ENCODE results near the gene PODXL. TPM values are rescaled to one million over a fixed set of nuclear protein-coding genes. Genes with fewer than 3 reads are reported as not detected.

Gene PODXL
- total RNA-seq, 1 experiment from 2014 or later: 1.5 TPM

GRCh38 chr7:131578602-131579001 is 22.2 kb upstream of the PODXL start:
- H3K4me3 ChIP-seq (ENCODE audit: low read length): no peak overlapping the region
- H3K27ac ChIP-seq (ENCODE audit: low read length): no peak overlapping the region
- no peak for DNase-seq
- no peak overlapping the region for H3K4me2 ChIP-seq (ENCODE audit: low read depth, low read length, poor library complexity, severe bottlenecking)
- no peaks in the 10 kb centered on the region for H3K4me1 ChIP-seq (ENCODE audit: low read length)
- no peaks in the 10 kb centered on the region for H3K27me3 ChIP-seq (ENCODE audit: low read length)
- no peaks in the 10 kb centered on the region for H3K79me2 ChIP-seq (ENCODE audit: low read length)
- no peaks in the 10 kb centered on the region for H3K9me2 ChIP-seq (replicated peaks; ENCODE audit: insufficient read depth, low read length)
- H3K36me3 ChIP-seq (ENCODE audit: insufficient read depth, low read length): no peaks in the 10 kb centered on the region
- H3K9ac ChIP-seq (ENCODE audit: low read length): no peak overlapping the region
- H3K9me3 ChIP-seq (ENCODE audit: low read length): no peaks in the 10 kb centered on the region
- no peak overlapping the region for H2AFZ ChIP-seq (ENCODE audit: low read length)
- H4K20me1 ChIP-seq (ENCODE audit: insufficient read depth, low read depth, low read length): no peaks in the 10 kb centered on the region

DNA sequence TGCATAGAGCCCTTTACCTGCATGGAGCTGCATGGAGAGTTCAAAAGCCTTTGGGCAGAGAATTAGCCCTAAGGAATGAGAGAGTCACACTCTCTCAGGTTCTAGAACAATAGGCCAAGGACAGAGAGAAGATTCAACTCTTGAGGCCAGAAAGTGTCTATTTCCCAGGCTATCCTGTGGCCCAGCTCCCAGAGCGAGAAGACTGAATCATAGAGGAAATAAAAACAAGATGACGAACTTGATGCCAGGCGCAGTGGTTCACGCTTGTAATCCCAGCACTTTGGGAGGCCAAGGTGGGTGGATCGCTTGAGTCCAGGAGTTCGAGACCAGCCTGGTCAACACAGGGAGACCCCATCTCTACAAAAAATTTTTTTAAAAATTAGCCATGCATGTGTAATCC is 18.3 kb upstream of the PODXL start:
- no peak overlapping the region for H2AFZ ChIP-seq (ENCODE audit: low read length)
- H3K27me3 ChIP-seq (ENCODE audit: low read length): no peaks in the 10 kb centered on the region
- H3K9ac ChIP-seq (ENCODE audit: low read length): no peak overlapping the region
- H3K9me3 ChIP-seq (ENCODE audit: low read length): no peaks in the 10 kb centered on the region
- no peaks in the 10 kb centered on the region for H3K9me2 ChIP-seq (replicated peaks; ENCODE audit: insufficient read depth, low read length)
- no peak overlapping the region for H3K27ac ChIP-seq (ENCODE audit: low read length)
- H3K36me3 ChIP-seq (ENCODE audit: insufficient read depth, low read length): no peaks in the 10 kb centered on the region
- DNase-seq: no peak
- no peak overlapping the region for H3K4me2 ChIP-seq (ENCODE audit: low read depth, low read length, poor library complexity, severe bottlenecking)
- no peaks in the 10 kb centered on the region for H4K20me1 ChIP-seq (ENCODE audit: insufficient read depth, low read depth, low read length)
- no peak overlapping the region for H3K4me3 ChIP-seq (ENCODE audit: low read length)
- no peaks in the 10 kb centered on the region for H3K4me1 ChIP-seq (ENCODE audit: low read length)
- H3K79me2 ChIP-seq (ENCODE audit: low read length): no peaks in the 10 kb centered on the region

- no peak for DNase-seq
- H3K9me2 ChIP-seq (replicated peaks; ENCODE audit: insufficient read depth, low read length): no peaks in the 10 kb centered on the region
- no peaks in the 10 kb centered on the region for H3K9me3 ChIP-seq (ENCODE audit: low read length)
- no peaks in the 10 kb centered on the region for H3K27me3 ChIP-seq (ENCODE audit: low read length)
- H3K79me2 ChIP-seq (ENCODE audit: low read length): no peaks in the 10 kb centered on the region
- no peaks in the 10 kb centered on the region for H3K36me3 ChIP-seq (ENCODE audit: insufficient read depth, low read length)
- no peak overlapping the region for H3K4me2 ChIP-seq (ENCODE audit: low read depth, low read length, poor library complexity, severe bottlenecking)
- H3K27ac ChIP-seq (ENCODE audit: low read length): no peak overlapping the region
- no peak overlapping the region for H3K9ac ChIP-seq (ENCODE audit: low read length)
- H4K20me1 ChIP-seq (ENCODE audit: insufficient read depth, low read depth, low read length): no peaks in the 10 kb centered on the region
- no peak overlapping the region for H3K4me3 ChIP-seq (ENCODE audit: low read length)
- no peaks in the 10 kb centered on the region for H3K4me1 ChIP-seq (ENCODE audit: low read length)
- H2AFZ ChIP-seq (ENCODE audit: low read length): no peak overlapping the region
Measured at GRCh38 chr7:131570401-131570800, 14.0 kb upstream of the PODXL start.

- H3K27ac ChIP-seq (ENCODE audit: low read length): no peak overlapping the region
- H3K79me2 ChIP-seq (ENCODE audit: low read length): no peaks in the 10 kb centered on the region
- no peaks in the 10 kb centered on the region for H4K20me1 ChIP-seq (ENCODE audit: insufficient read depth, low read depth, low read length)
- no peak overlapping the region for H3K4me2 ChIP-seq (ENCODE audit: low read depth, low read length, poor library complexity, severe bottlenecking)
- DNase-seq: no peak
- H3K9me3 ChIP-seq (ENCODE audit: low read length): no peaks in the 10 kb centered on the region
- no peaks in the 10 kb centered on the region for H3K27me3 ChIP-seq (ENCODE audit: low read length)
- H3K9ac ChIP-seq (ENCODE audit: low read length): no peak overlapping the region
- H3K36me3 ChIP-seq (ENCODE audit: insufficient read depth, low read length): no peaks in the 10 kb centered on the region
- no peak overlapping the region for H2AFZ ChIP-seq (ENCODE audit: low read length)
- no peaks in the 10 kb centered on the region for H3K4me1 ChIP-seq (ENCODE audit: low read length)
- H3K9me2 ChIP-seq (replicated peaks; ENCODE audit: insufficient read depth, low read length): no peaks in the 10 kb centered on the region
- H3K4me3 ChIP-seq (ENCODE audit: low read length): no peak overlapping the region
Measured at GRCh38 chr7:131568970-131569369, 12.5 kb upstream of the PODXL start.

- Histone ChIP-seq H3K4me3 (ENCODE audit: low read length) (no peak overlapping the region), H4K20me1 (ENCODE audit: insufficient read depth, low read depth, low read length) (no peaks in the 10 kb centered on the region), H3K27ac (ENCODE audit: low read length) (no peak overlapping the region), H3K9ac (ENCODE audit: low read length) (no peak overlapping the region), H3K9me2 (replicated peaks; ENCODE audit: insufficient read depth, low read length) (no peaks in the 10 kb centered on the region), H2AFZ (ENCODE audit: low read length) (no peak overlapping the region), H3K4me1 (ENCODE audit: low read length) (no peaks in the 10 kb centered on the region), H3K27me3 (ENCODE audit: low read length) (no peaks in the 10 kb centered on the region), H3K79me2 (ENCODE audit: low read length) (no peaks in the 10 kb centered on the region), H3K36me3 (ENCODE audit: insufficient read depth, low read length) (no peaks in the 10 kb centered on the region), H3K4me2 (ENCODE audit: low read depth, low read length, poor library complexity, severe bottlenecking) (no peak overlapping the region), H3K9me3 (ENCODE audit: low read length) (no peaks in the 10 kb centered on the region)
- DNase-seq: no peak
Measured at GRCh38 chr7:131568510-131568909, 12.1 kb upstream of the PODXL start.

DNA sequence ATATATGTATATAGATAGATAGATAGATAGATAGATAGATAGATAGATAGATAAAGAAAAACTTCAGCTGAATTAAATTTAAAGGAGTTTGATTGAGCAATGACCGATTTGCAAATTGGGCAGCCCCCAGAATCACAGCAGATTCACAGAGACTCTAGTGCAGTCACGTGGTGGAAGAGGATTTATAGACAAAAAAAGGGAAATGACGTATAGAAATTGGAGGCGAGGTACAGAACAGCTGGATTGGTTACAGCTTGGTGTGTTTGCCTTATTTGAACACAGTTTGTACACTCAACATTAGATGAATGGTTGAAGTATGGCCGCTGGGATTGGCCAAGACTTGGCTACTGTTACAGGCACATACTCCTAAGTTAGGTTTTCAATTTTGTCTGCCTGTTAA is 8.2 kb upstream of the PODXL start:
- Histone ChIP-seq H4K20me1 (ENCODE audit: insufficient read depth, low read depth, low read length) (no peaks in the 10 kb centered on the region), H3K79me2 (ENCODE audit: low read length) (no peaks in the 10 kb centered on the region), H3K4me2 (ENCODE audit: low read depth, low read length, poor library complexity, severe bottlenecking) (no peak overlapping the region), H3K9me3 (ENCODE audit: low read length) (no peaks in the 10 kb centered on the region), H3K4me1 (ENCODE audit: low read length) (no peaks in the 10 kb centered on the region), H3K9me2 (replicated peaks; ENCODE audit: insufficient read depth, low read length) (no peaks in the 10 kb centered on the region), H3K9ac (ENCODE audit: low read length) (no peak overlapping the region), H3K27me3 (ENCODE audit: low read length) (no peaks in the 10 kb centered on the region), H3K36me3 (ENCODE audit: insufficient read depth, low read length) (no peaks in the 10 kb centered on the region), H3K4me3 (ENCODE audit: low read length) (no peak overlapping the region), H3K27ac (ENCODE audit: low read length) (no peak overlapping the region), H2AFZ (ENCODE audit: low read length) (no peak overlapping the region)
- peak; percentile 52 for DNase-seq

DNA sequence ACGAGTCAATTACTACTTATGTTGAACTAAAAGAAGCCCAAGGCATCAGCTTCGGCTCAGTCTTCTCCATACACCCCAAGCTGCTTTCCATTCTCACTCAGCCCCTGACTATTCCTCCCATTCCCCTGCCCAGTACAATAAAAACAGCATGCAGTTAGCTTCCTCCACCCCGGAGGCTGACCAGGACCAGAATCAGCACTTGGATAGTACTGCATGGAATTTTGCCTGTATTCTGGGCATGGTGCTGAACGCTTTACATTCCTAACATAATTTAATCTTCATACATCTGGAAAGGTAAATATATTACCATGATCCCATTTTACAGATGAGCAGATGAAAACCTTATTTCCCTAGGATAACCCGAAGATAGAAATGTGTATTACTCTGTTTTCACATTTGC is 7.5 kb upstream of the PODXL start:
- H3K9me3 ChIP-seq (ENCODE audit: low read length): no peaks in the 10 kb centered on the region
- H3K4me1 ChIP-seq (ENCODE audit: low read length): no peaks in the 10 kb centered on the region
- no peak overlapping the region for H3K4me3 ChIP-seq (ENCODE audit: low read length)
- no peaks in the 10 kb centered on the region for H3K9me2 ChIP-seq (replicated peaks; ENCODE audit: insufficient read depth, low read length)
- H2AFZ ChIP-seq (ENCODE audit: low read length): no peak overlapping the region
- H3K27me3 ChIP-seq (ENCODE audit: low read length): no peaks in the 10 kb centered on the region
- no peak overlapping the region for H3K9ac ChIP-seq (ENCODE audit: low read length)
- no peak overlapping the region for H3K27ac ChIP-seq (ENCODE audit: low read length)
- DNase-seq: no peak
- no peaks in the 10 kb centered on the region for H3K79me2 ChIP-seq (ENCODE audit: low read length)
- no peak overlapping the region for H3K4me2 ChIP-seq (ENCODE audit: low read depth, low read length, poor library complexity, severe bottlenecking)
- H3K36me3 ChIP-seq (ENCODE audit: insufficient read depth, low read length): no peaks in the 10 kb centered on the region
- no peaks in the 10 kb centered on the region for H4K20me1 ChIP-seq (ENCODE audit: insufficient read depth, low read depth, low read length)

GRCh38 chr7:131562941-131563340 is 6.5 kb upstream of the PODXL start:
- no peaks in the 10 kb centered on the region for H3K27me3 ChIP-seq (ENCODE audit: low read length)
- H3K9ac ChIP-seq (ENCODE audit: low read length): no peak overlapping the region
- no peak for DNase-seq
- no peaks in the 10 kb centered on the region for H3K79me2 ChIP-seq (ENCODE audit: low read length)
- H3K27ac ChIP-seq (ENCODE audit: low read length): no peak overlapping the region
- H3K9me2 ChIP-seq (replicated peaks; ENCODE audit: insufficient read depth, low read length): no peaks in the 10 kb centered on the region
- H4K20me1 ChIP-seq (ENCODE audit: insufficient read depth, low read depth, low read length): no peaks in the 10 kb centered on the region
- H3K4me2 ChIP-seq (ENCODE audit: low read depth, low read length, poor library complexity, severe bottlenecking): no peak overlapping the region
- H3K4me3 ChIP-seq (ENCODE audit: low read length): no peak overlapping the region
- H2AFZ ChIP-seq (ENCODE audit: low read length): no peak overlapping the region
- H3K36me3 ChIP-seq (ENCODE audit: insufficient read depth, low read length): no peaks in the 10 kb centered on the region
- no peaks in the 10 kb centered on the region for H3K4me1 ChIP-seq (ENCODE audit: low read length)
- H3K9me3 ChIP-seq (ENCODE audit: low read length): no peaks in the 10 kb centered on the region

DNA sequence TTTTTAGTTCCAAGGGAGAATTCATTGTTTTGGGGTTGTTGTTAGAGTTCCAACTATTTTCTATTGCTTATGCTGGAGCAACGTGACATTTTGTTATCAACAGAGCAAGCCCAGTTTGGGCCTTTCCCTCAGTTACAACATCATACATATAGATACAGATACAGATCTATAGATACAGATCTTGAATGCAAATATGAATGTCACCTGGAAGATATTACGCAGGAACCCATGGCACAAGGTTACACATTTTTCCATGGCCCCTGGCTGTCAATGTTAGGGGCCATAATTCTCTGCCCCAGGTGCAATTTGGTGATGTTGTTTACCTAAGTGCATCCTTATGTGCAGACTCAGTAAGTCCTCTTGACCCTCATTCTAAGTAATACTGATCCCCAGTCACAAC is 3.6 kb upstream of the PODXL start:
- Histone ChIP-seq H3K9ac (ENCODE audit: low read length) (no peak overlapping the region), H3K4me3 (ENCODE audit: low read length) (no peak overlapping the region), H3K27me3 (ENCODE audit: low read length) (0 out of 2 replicates have a peak, but pooled peaks cover 7% of the 10 kb centered on the region), H2AFZ (ENCODE audit: low read length) (no peak overlapping the region), H3K4me2 (ENCODE audit: low read depth, low read length, poor library complexity, severe bottlenecking) (no peak overlapping the region), H3K9me2 (replicated peaks; ENCODE audit: insufficient read depth, low read length) (no peaks in the 10 kb centered on the region), H3K9me3 (ENCODE audit: low read length) (no peaks in the 10 kb centered on the region), H4K20me1 (ENCODE audit: insufficient read depth, low read depth, low read length) (no peaks in the 10 kb centered on the region), H3K4me1 (ENCODE audit: low read length) (peaks cover 20% of the 10 kb centered on the region), H3K27ac (ENCODE audit: low read length) (no peak overlapping the region), H3K36me3 (ENCODE audit: insufficient read depth, low read length) (no peaks in the 10 kb centered on the region), H3K79me2 (ENCODE audit: low read length) (no peaks in the 10 kb centered on the region)
- DNase-seq: no peak

All from Karpas-422 (cell line).